Measurements from ENCODE around the gene PRSS27.

- TF ChIP-seq, protein P1, sequence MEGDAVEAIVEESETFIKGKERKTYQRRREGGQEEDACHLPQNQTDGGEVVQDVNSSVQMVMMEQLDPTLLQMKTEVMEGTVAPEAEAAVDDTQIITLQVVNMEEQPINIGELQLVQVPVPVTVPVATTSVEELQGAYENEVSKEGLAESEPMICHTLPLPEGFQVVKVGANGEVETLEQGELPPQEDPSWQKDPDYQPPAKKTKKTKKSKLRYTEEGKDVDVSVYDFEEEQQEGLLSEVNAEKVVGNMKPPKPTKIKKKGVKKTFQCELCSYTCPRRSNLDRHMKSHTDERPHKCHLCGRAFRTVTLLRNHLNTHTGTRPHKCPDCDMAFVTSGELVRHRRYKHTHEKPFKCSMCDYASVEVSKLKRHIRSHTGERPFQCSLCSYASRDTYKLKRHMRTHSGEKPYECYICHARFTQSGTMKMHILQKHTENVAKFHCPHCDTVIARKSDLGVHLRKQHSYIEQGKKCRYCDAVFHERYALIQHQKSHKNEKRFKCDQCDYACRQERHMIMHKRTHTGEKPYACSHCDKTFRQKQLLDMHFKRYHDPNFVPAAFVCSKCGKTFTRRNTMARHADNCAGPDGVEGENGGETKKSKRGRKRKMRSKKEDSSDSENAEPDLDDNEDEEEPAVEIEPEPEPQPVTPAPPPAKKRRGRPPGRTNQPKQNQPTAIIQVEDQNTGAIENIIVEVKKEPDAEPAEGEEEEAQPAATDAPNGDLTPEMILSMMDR (IDR thresholded peaks at IDR 0.05; ENCODE audit: low read length): no peak
- TF ChIP-seq EZH2 (IDR thresholded peaks at IDR 0.05; ENCODE audit: borderline replicate concordance, low read length): no peak
Observed at GRCh38 chr16:2686912-2687507, 33.0 kb downstream of the PRSS27 start.
